ENCODE data around the gene BCL11B. TPM values are rescaled to one million over a fixed set of nuclear protein-coding genes. Genes with fewer than 3 reads are reported as not detected.
A peak's percentile ranks its signal among the peaks of the same experiment; 100 is the strongest.

The BCL11B gene
- total and polyA plus RNA-seq, 5 donors from 2014 or later: 5.3 to 210 (median 5.6) TPM

GRCh38 chr14:99304208-99304607 is 32.2 kb upstream of the BCL11B start:
- no peak overlapping the region for H3K4me3 ChIP-seq (ENCODE audit: low read depth, low read length)
- H3K27me3 ChIP-seq (ENCODE audit: control insufficient read depth, insufficient read depth, low read length): peaks cover 19% of the 10 kb centered on the region
- Mint-ChIP-seq H3K36me3 (peaks cover 5% of the 10 kb centered on the region), H3K9me3 (peaks cover 0 to 22% (median 7%) of the 10 kb centered on the region in 7 donors), H3K27me3 (peaks cover 54% of the 10 kb centered on the region), H3K4me1 (no peaks in the 10 kb centered on the region), H3K27ac (no peak overlapping the region), H3K4me3 (no peak overlapping the region)
- no peaks in the 10 kb centered on the region for H3K4me1 ChIP-seq (ENCODE audit: control insufficient read depth, insufficient read depth, low read length, poor library complexity, severe bottlenecking)
- ATAC-seq (ENCODE audit: low read depth in 2 of 2) (no peak), DNase-seq (no peak)
- no peak overlapping the region for H3K27ac ChIP-seq (ENCODE audit: insufficient read depth, low read length, poor library complexity, severe bottlenecking)
- H3K9me3 ChIP-seq (ENCODE audit: control insufficient read depth in 2 of 2, low read length in 2 of 2): peaks cover 0 to 13% of the 10 kb centered on the region in 2 experiments
- no peaks in the 10 kb centered on the region for H3K36me3 ChIP-seq (ENCODE audit: control insufficient read depth, insufficient read depth, low read length)

GRCh38 chr14:99300190-99300589 is 28.2 kb upstream of the BCL11B start:
- Mint-ChIP-seq H3K27ac (peak overlapping the region in 1 of 3 donors; percentile 56), H3K27me3 (peaks cover 65% of the 10 kb centered on the region), H3K36me3 (peaks cover 12% of the 10 kb centered on the region), H3K4me3 (no peak overlapping the region), H3K9me3 (peaks cover 0 to 41% (median 11%) of the 10 kb centered on the region in 7 donors), H3K4me1 (no peaks in the 10 kb centered on the region)
- H3K9me3 ChIP-seq (ENCODE audit: control insufficient read depth in 2 of 2, low read length in 2 of 2): peaks cover 16 to 24% of the 10 kb centered on the region in 2 experiments
- DNase-seq (no peak), ATAC-seq (ENCODE audit: low read depth in 2 of 2) (no peak)
- H3K36me3 ChIP-seq (ENCODE audit: control insufficient read depth, insufficient read depth, low read length): no peaks in the 10 kb centered on the region
- no peak overlapping the region for H3K4me3 ChIP-seq (ENCODE audit: low read depth, low read length)
- no peak overlapping the region for H3K27ac ChIP-seq (ENCODE audit: insufficient read depth, low read length, poor library complexity, severe bottlenecking)
- H3K4me1 ChIP-seq (ENCODE audit: control insufficient read depth, insufficient read depth, low read length, poor library complexity, severe bottlenecking): no peaks in the 10 kb centered on the region
- peaks cover 17% of the 10 kb centered on the region for H3K27me3 ChIP-seq (ENCODE audit: control insufficient read depth, insufficient read depth, low read length)

DNA sequence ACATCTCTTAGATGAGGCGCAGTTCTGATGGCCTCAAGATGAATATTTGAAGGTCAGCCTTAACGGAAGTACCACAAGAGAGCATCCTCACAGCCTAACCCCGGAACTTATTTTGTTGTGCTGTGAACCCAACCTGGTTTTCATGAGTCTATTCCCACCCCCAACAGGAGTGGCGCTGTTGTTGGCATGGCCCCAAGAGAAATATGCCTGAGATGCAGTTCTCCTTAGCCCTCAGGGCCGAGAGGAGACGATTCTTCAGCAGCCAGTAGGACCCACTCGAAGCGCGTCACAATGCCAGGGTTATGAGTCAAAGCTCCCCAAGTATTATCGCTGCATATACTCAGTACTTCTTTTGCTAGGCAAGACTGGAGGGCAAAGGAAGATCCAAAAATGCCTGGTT is 24.5 kb upstream of the BCL11B start:
- DNase-seq (no peak), ATAC-seq (ENCODE audit: low read depth in 2 of 2) (no peak)
- H3K27ac Mint-ChIP-seq: no peak overlapping the region
- Histone ChIP-seq H3K9me3 (ENCODE audit: control insufficient read depth in 2 of 2, low read length in 2 of 2) (peaks cover 16 to 21% of the 10 kb centered on the region in 2 experiments), H3K4me1 (ENCODE audit: control insufficient read depth, insufficient read depth, low read length, poor library complexity, severe bottlenecking) (no peaks in the 10 kb centered on the region), H3K27me3 (ENCODE audit: control insufficient read depth, insufficient read depth, low read length) (peaks cover 14% of the 10 kb centered on the region), H3K4me3 (ENCODE audit: low read depth, low read length) (no peak overlapping the region), H3K36me3 (ENCODE audit: control insufficient read depth, insufficient read depth, low read length) (no peaks in the 10 kb centered on the region), H3K27ac (ENCODE audit: insufficient read depth, low read length, poor library complexity, severe bottlenecking) (no peak overlapping the region)
- H3K4me3 Mint-ChIP-seq: no peak overlapping the region
- no peaks in the 10 kb centered on the region for H3K4me1 Mint-ChIP-seq
- H3K27me3 Mint-ChIP-seq: peaks cover 60% of the 10 kb centered on the region
- H3K9me3 Mint-ChIP-seq: peaks cover 0 to 35% (median 10%) of the 10 kb centered on the region in 7 donors
- H3K36me3 Mint-ChIP-seq: peaks cover 12% of the 10 kb centered on the region

GRCh38 chr14:99289394-99290189 is 17.6 kb upstream of the BCL11B start:
- ATAC-seq (ENCODE audit: low read depth in 2 of 2) (no peak), DNase-seq (no peak)
- H3K9me3 ChIP-seq (ENCODE audit: control insufficient read depth in 2 of 2, low read length in 2 of 2): no peaks in the 10 kb centered on the region
- no peak overlapping the region for H3K4me3 ChIP-seq (ENCODE audit: low read depth, low read length)
- no peaks in the 10 kb centered on the region for H3K27me3 ChIP-seq (ENCODE audit: control insufficient read depth, insufficient read depth, low read length)
- no peak overlapping the region for H3K4me3 Mint-ChIP-seq
- no peak overlapping the region for H3K27ac ChIP-seq (ENCODE audit: insufficient read depth, low read length, poor library complexity, severe bottlenecking)
- peaks cover 17% of the 10 kb centered on the region for H3K27me3 Mint-ChIP-seq
- H3K36me3 Mint-ChIP-seq: peaks cover 3% of the 10 kb centered on the region
- H3K27ac Mint-ChIP-seq: no peak overlapping the region
- H3K9me3 Mint-ChIP-seq: no peaks in the 10 kb centered on the region
- no peaks in the 10 kb centered on the region for H3K36me3 ChIP-seq (ENCODE audit: control insufficient read depth, insufficient read depth, low read length)
- H3K4me1 Mint-ChIP-seq: peaks cover 0 to 16% (median 11%) of the 10 kb centered on the region in 4 donors
- peaks cover 8% of the 10 kb centered on the region for H3K4me1 ChIP-seq (ENCODE audit: control insufficient read depth, insufficient read depth, low read length, poor library complexity, severe bottlenecking)

DNA sequence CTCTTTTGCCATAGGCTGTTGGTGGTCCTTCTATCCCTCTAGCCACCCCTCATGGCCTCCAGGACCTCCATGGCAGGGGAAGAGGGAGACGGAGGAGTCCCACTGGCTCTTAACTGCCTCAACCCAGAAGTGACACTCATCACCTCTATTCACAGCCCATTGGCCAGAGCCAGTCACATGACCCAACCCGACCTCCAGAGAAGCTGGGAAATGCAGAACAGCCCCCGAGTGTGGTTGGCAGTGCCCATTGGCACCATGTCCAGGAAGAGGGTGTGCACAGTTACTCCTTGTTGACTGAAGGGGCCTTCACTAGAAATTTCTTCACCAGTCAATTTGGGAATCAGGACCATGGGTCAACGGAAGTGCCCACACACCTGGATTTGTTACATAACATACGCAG is 17.0 kb upstream of the BCL11B start:
- peaks cover 8% of the 10 kb centered on the region for H3K4me1 ChIP-seq (ENCODE audit: control insufficient read depth, insufficient read depth, low read length, poor library complexity, severe bottlenecking)
- H3K4me3 ChIP-seq (ENCODE audit: low read depth, low read length): no peak overlapping the region
- peaks cover 0 to 16% (median 11%) of the 10 kb centered on the region in 4 donors for H3K4me1 Mint-ChIP-seq
- H3K36me3 Mint-ChIP-seq: peaks cover 3% of the 10 kb centered on the region
- no peaks in the 10 kb centered on the region for H3K9me3 ChIP-seq (ENCODE audit: control insufficient read depth in 2 of 2, low read length in 2 of 2)
- no peak overlapping the region for H3K27ac Mint-ChIP-seq
- no peak overlapping the region for H3K4me3 Mint-ChIP-seq
- no peaks in the 10 kb centered on the region for H3K36me3 ChIP-seq (ENCODE audit: control insufficient read depth, insufficient read depth, low read length)
- H3K27me3 ChIP-seq (ENCODE audit: control insufficient read depth, insufficient read depth, low read length): no peaks in the 10 kb centered on the region
- DNase-seq: no peak
- no peak overlapping the region for H3K27ac ChIP-seq (ENCODE audit: insufficient read depth, low read length, poor library complexity, severe bottlenecking)
- ATAC-seq (ENCODE audit: low read depth in 2 of 2): no peak
- H3K9me3 Mint-ChIP-seq: no peaks in the 10 kb centered on the region
- peaks cover 14% of the 10 kb centered on the region for H3K27me3 Mint-ChIP-seq

DNA sequence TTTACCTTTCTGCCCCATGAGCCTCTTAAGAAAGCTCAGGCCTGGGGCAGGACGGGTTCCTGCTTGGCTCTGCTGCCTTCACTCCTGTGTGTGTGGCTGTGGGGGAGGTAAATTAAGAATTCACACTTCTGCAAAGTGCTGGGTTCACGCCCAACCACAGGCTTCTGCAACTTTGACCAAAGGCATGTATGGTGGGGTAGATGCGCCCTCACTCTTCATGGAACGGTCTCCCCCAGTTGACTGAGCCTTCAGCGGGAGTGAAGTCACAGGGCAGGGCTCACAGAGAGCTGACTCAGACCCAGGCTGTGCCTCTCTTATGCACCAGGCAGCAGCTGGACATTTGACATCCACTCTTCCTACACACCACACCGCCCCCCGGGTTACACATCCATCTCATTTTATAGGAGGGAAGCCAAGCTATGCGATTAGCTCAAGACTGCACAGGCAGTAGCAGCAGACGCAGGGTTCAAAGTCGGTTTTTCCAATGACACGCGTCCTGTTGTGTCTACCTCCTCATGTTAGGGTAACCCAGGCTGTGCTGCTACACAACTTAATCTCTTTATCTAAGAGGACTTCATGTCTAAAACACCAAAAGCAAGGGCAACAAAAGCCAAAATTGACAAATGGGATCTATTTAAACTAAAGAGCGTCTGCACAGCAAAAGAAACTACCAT is 15.4 kb upstream of the BCL11B start:
- Mint-ChIP-seq H3K27me3 (peaks cover 19% of the 10 kb centered on the region), H3K36me3 (peaks cover 3% of the 10 kb centered on the region), H3K4me3 (peak overlapping the region in 3 of 4 donors; percentile 54 to 72 (median 59)), H3K9me3 (no peaks in the 10 kb centered on the region), H3K4me1 (peaks cover 0 to 16% (median 11%) of the 10 kb centered on the region in 4 donors), H3K27ac (peak overlapping the region in 1 of 3 donors; percentile 54)
- no peaks in the 10 kb centered on the region for H3K27me3 ChIP-seq (ENCODE audit: control insufficient read depth, insufficient read depth, low read length)
- H3K27ac ChIP-seq (ENCODE audit: insufficient read depth, low read length, poor library complexity, severe bottlenecking): no peak overlapping the region
- DNase-seq (peak in 1 of 3 donors; percentile 14), ATAC-seq (ENCODE audit: low read depth in 2 of 2) (no peak)
- no peaks in the 10 kb centered on the region for H3K9me3 ChIP-seq (ENCODE audit: control insufficient read depth in 2 of 2, low read length in 2 of 2)
- peaks cover 8% of the 10 kb centered on the region for H3K4me1 ChIP-seq (ENCODE audit: control insufficient read depth, insufficient read depth, low read length, poor library complexity, severe bottlenecking)
- H3K4me3 ChIP-seq (ENCODE audit: low read depth, low read length): peak overlapping the region; percentile 51
- no peaks in the 10 kb centered on the region for H3K36me3 ChIP-seq (ENCODE audit: control insufficient read depth, insufficient read depth, low read length)

- Mint-ChIP-seq H3K27ac (peak overlapping the region in 2 of 3 donors; percentile 54 to 55), H3K27me3 (peaks cover 14% of the 10 kb centered on the region), H3K36me3 (peaks cover 3% of the 10 kb centered on the region), H3K4me3 (peak overlapping the region in 3 of 4 donors; percentile 54 to 72 (median 59)), H3K9me3 (no peaks in the 10 kb centered on the region), H3K4me1 (peaks cover 0 to 16% (median 11%) of the 10 kb centered on the region in 4 donors)
- ATAC-seq (ENCODE audit: low read depth in 2 of 2): no peak
- Histone ChIP-seq H3K4me1 (ENCODE audit: control insufficient read depth, insufficient read depth, low read length, poor library complexity, severe bottlenecking) (peaks cover 8% of the 10 kb centered on the region), H3K27ac (ENCODE audit: insufficient read depth, low read length, poor library complexity, severe bottlenecking) (no peak overlapping the region), H3K4me3 (ENCODE audit: low read depth, low read length) (peak overlapping the region; percentile 51), H3K9me3 (ENCODE audit: control insufficient read depth in 2 of 2, low read length in 2 of 2) (no peaks in the 10 kb centered on the region), H3K36me3 (ENCODE audit: control insufficient read depth, insufficient read depth, low read length) (no peaks in the 10 kb centered on the region), H3K27me3 (ENCODE audit: control insufficient read depth, insufficient read depth, low read length) (no peaks in the 10 kb centered on the region)
- peak in 1 of 3 donors; percentile 40 for DNase-seq
Observed at GRCh38 chr14:99286761-99287160, 14.8 kb upstream of the BCL11B start.
